Thyroid gland (tissue), 4 donors: Measurements from ENCODE around the gene S100A9.
"Not testable (repeated sequence)": the region's sequence is repeated elsewhere in the genome, so short reads cannot be mapped to it uniquely, and the experiment has no call there.

ENCODE experiments used
- POLR2A ChIP-seq, 2 donors: fragments of 450-650 bp; IDR thresholded peaks; one replicate each; pipeline ENCODE4 v1.6.1; 2017; ENCODE audit warnings: antibody characterized with exemption in 2 of 2, mild to moderate bottlenecking in 2 of 2, moderate library complexity in 1 of 2
- TF ChIP-seq, protein P1 (sequence below), 6 experiments: fragments of 200-600 bp in 3 of 6; fragments of 450-650 bp in 3 of 6; sonication (generic) in 3 of 6; IDR thresholded peaks; one replicate each; pipeline ENCODE4 v1.5.1; 2016 to 2019; ENCODE audit warnings: antibody characterized with exemption in 6 of 6, mild to moderate bottlenecking in 2 of 6, inconsistent platforms in 1 of 6, moderate library complexity in 1 of 6

DNA sequence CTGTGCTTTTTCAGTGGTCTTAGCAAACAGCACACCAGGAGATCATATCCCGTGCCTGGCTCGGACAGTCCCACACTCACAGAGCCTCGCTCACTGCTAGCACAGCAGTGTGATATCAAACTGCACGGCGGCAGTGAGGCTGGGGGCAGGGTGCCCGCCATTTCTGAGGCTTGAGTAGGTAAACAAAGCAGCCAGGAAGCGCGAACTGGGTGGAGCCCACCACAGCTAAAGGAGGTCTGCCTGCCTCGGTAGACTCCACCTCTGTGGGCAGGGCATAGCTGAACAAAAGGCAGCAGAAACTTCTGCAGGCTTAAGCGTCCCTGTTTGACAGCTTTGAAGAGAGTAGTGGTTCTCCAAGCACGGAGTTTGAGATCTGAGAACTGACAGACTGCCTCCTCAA is 49.6 kb downstream of the S100A9 start:
- TF ChIP-seq, protein P1, sequence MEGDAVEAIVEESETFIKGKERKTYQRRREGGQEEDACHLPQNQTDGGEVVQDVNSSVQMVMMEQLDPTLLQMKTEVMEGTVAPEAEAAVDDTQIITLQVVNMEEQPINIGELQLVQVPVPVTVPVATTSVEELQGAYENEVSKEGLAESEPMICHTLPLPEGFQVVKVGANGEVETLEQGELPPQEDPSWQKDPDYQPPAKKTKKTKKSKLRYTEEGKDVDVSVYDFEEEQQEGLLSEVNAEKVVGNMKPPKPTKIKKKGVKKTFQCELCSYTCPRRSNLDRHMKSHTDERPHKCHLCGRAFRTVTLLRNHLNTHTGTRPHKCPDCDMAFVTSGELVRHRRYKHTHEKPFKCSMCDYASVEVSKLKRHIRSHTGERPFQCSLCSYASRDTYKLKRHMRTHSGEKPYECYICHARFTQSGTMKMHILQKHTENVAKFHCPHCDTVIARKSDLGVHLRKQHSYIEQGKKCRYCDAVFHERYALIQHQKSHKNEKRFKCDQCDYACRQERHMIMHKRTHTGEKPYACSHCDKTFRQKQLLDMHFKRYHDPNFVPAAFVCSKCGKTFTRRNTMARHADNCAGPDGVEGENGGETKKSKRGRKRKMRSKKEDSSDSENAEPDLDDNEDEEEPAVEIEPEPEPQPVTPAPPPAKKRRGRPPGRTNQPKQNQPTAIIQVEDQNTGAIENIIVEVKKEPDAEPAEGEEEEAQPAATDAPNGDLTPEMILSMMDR (IDR thresholded peaks at IDR 0.05) = not testable (repeated sequence)
- not testable (repeated sequence) for TF ChIP-seq POLR2A (IDR thresholded peaks at IDR 0.05)
